GM23338 (cell line): ENCODE measurements around the gene XRN2. TPM values are rescaled to one million over a fixed set of nuclear protein-coding genes. Genes with fewer than 3 reads are reported as not detected.

Experiments used
- ATAC-seq: fragments of 200-7000 bp; cut with Tn5 transposase; 3 replicates; pipeline ENCODE4 v1.9.1; 2020
- DNase-seq: peaks from one replicate; pipeline ENCODE4 v3.0.0-alpha.2; 2015; ENCODE audit warnings: low spot score
- H2AFZ ChIP-seq: fragments of 200-600 bp; sonication (generic); 2 replicates; pipeline ENCODE4 v1.8.0; 2016; ENCODE audit warnings: antibody characterized with exemption, mild to moderate bottlenecking, moderate library complexity
- H3F3A ChIP-seq: fragments of 200-600 bp; sonication (generic); replicated peaks from 2 replicates; pipeline ENCODE4 v1.8.0; 2017; ENCODE audit warnings: antibody characterized with exemption, mixed run types, low read depth
- H3K27ac ChIP-seq: fragments of 200-600 bp; sonication (generic); 2 replicates; pipeline ENCODE4 v1.6.1; 2016; ENCODE audit warnings: low read depth
- H3K27me3 ChIP-seq: fragments of 200-600 bp; sonication (generic); 2 replicates; pipeline ENCODE4 v1.8.0; 2016; ENCODE audit warnings: mild to moderate bottlenecking, mixed run types, moderate library complexity; ENCODE audit not compliant: insufficient read depth
- H3K36me3 ChIP-seq: fragments of 200-600 bp; sonication (generic); 2 replicates; pipeline ENCODE4 v1.8.0; 2016; ENCODE audit warnings: mild to moderate bottlenecking; ENCODE audit not compliant: insufficient read depth
- H3K4me1 ChIP-seq: fragments of 200-600 bp; sonication (generic); 2 replicates; pipeline ENCODE4 v1.8.0; 2016; ENCODE audit warnings: mild to moderate bottlenecking, moderate library complexity; ENCODE audit not compliant: insufficient read depth
- H3K4me2 ChIP-seq: fragments of 200-600 bp; sonication (generic); 2 replicates; pipeline ENCODE4 v1.7.1; 2017; ENCODE audit warnings: mixed run types
- H3K4me3 ChIP-seq: fragments of 200-600 bp; sonication (generic); 2 replicates; pipeline ENCODE4 v1.6.1; 2016; ENCODE audit warnings: mixed run types
- H3K79me2 ChIP-seq: fragments of 200-600 bp; sonication (generic); replicated peaks from 2 replicates; pipeline ENCODE4 v1.8.0; 2017; ENCODE audit warnings: mild to moderate bottlenecking; ENCODE audit not compliant: insufficient read depth
- H3K9me2 ChIP-seq: fragments of 200-600 bp; sonication (generic); 2 replicates; pipeline ENCODE4 v1.8.0; 2017; ENCODE audit not compliant: insufficient read depth
- H4K20me1 ChIP-seq: fragments of 200-600 bp; sonication (generic); replicated peaks from 2 replicates; pipeline ENCODE4 v1.8.0; 2017; ENCODE audit warnings: mild to moderate bottlenecking; ENCODE audit not compliant: insufficient read depth
- H3K27ac Mint-ChIP-seq: 2 replicates; pipeline ENCODE4 v1.8.0; 2020; ENCODE audit warnings: inconsistent platforms, mild to moderate bottlenecking, moderate library complexity, mixed read lengths
- H3K27me3 Mint-ChIP-seq: 3 replicates; pipeline ENCODE4 v1.8.0; 2022; ENCODE audit warnings: low read depth, mild to moderate bottlenecking, moderate library complexity, mixed read lengths, inconsistent platforms; ENCODE audit not compliant: insufficient read depth, poor library complexity
- H3K36me3 Mint-ChIP-seq: 3 replicates; pipeline ENCODE4 v1.8.0; 2021; ENCODE audit warnings: low read depth, mild to moderate bottlenecking, inconsistent platforms, moderate library complexity, mixed read lengths
- H3K4me1 Mint-ChIP-seq: 3 replicates; pipeline ENCODE4 v1.8.0; 2020; ENCODE audit warnings: mild to moderate bottlenecking, inconsistent platforms, mixed read lengths
- H3K4me3 Mint-ChIP-seq: 3 replicates; pipeline ENCODE4 v1.8.0; 2021; ENCODE audit warnings: moderate library complexity, mild to moderate bottlenecking, inconsistent platforms, mixed read lengths
- H3K9me3 Mint-ChIP-seq: 3 replicates; pipeline ENCODE4 v1.8.0; 2020; ENCODE audit warnings: moderate library complexity, mild to moderate bottlenecking, inconsistent platforms, mixed read lengths
- CREB1 ChIP-seq: fragments of 250-450 bp; sonication (Bioruptor Pico); IDR thresholded peaks from 2 replicates; pipeline ENCODE4 v1.5.0; 2020; ENCODE audit warnings: low read depth, mild to moderate bottlenecking, moderate library complexity
- EZH2phosphoT487 ChIP-seq: fragments of 200-600 bp; sonication (generic); IDR thresholded peaks from one replicate; pipeline ENCODE4 v1.8.1; 2018; ENCODE audit warnings: antibody characterized with exemption; ENCODE audit not compliant: unreplicated experiment
- JUNB ChIP-seq: IDR thresholded peaks from one replicate; pipeline ENCODE4 v1.6.1; 2016; ENCODE audit warnings: antibody characterized with exemption; ENCODE audit not compliant: unreplicated experiment
- NANOG ChIP-seq: IDR thresholded peaks from 2 replicates; pipeline ENCODE4 v1.6.1; 2016; ENCODE audit warnings: antibody characterized with exemption, borderline replicate concordance
- ZNF331 ChIP-seq: fragments of 250-450 bp; sonication (Bioruptor Pico); IDR thresholded peaks from 2 replicates; pipeline ENCODE4 v1.5.0; 2020; ENCODE audit warnings: low read depth, mild to moderate bottlenecking, moderate library complexity
- polyA plus RNA-seq: library from polyadenylated mRNA; unstranded; fragments of >200 nt; fragmentation: Nextera tagmentation; extraction: Ambion mirVana; gene quantifications from 2 replicates; pipeline ENCODE4 v1.2.1, GENCODE V29; 2016
- total RNA-seq: library from RNA; depleted of rRNA; stranded (reverse); fragments of >200 nt; shearing (Covaris generic); gene quantifications from 2 replicates; pipeline ENCODE4 v1.2.3, GENCODE V29; 2014
- TF ChIP-seq, protein P1 (sequence below): fragments of 250-450 bp; sonication (Bioruptor Pico); IDR thresholded peaks from 2 replicates; pipeline ENCODE4 v1.5.0; 2020; ENCODE audit warnings: mild to moderate bottlenecking, moderate library complexity

Gene XRN2
- total and polyA plus RNA-seq, 2 experiments from 2014 or later = 113 to 150 TPM

GRCh38 chr20:21371193-21371592 is 68.1 kb downstream of the XRN2 start (continued):
- TF ChIP-seq, protein P1, sequence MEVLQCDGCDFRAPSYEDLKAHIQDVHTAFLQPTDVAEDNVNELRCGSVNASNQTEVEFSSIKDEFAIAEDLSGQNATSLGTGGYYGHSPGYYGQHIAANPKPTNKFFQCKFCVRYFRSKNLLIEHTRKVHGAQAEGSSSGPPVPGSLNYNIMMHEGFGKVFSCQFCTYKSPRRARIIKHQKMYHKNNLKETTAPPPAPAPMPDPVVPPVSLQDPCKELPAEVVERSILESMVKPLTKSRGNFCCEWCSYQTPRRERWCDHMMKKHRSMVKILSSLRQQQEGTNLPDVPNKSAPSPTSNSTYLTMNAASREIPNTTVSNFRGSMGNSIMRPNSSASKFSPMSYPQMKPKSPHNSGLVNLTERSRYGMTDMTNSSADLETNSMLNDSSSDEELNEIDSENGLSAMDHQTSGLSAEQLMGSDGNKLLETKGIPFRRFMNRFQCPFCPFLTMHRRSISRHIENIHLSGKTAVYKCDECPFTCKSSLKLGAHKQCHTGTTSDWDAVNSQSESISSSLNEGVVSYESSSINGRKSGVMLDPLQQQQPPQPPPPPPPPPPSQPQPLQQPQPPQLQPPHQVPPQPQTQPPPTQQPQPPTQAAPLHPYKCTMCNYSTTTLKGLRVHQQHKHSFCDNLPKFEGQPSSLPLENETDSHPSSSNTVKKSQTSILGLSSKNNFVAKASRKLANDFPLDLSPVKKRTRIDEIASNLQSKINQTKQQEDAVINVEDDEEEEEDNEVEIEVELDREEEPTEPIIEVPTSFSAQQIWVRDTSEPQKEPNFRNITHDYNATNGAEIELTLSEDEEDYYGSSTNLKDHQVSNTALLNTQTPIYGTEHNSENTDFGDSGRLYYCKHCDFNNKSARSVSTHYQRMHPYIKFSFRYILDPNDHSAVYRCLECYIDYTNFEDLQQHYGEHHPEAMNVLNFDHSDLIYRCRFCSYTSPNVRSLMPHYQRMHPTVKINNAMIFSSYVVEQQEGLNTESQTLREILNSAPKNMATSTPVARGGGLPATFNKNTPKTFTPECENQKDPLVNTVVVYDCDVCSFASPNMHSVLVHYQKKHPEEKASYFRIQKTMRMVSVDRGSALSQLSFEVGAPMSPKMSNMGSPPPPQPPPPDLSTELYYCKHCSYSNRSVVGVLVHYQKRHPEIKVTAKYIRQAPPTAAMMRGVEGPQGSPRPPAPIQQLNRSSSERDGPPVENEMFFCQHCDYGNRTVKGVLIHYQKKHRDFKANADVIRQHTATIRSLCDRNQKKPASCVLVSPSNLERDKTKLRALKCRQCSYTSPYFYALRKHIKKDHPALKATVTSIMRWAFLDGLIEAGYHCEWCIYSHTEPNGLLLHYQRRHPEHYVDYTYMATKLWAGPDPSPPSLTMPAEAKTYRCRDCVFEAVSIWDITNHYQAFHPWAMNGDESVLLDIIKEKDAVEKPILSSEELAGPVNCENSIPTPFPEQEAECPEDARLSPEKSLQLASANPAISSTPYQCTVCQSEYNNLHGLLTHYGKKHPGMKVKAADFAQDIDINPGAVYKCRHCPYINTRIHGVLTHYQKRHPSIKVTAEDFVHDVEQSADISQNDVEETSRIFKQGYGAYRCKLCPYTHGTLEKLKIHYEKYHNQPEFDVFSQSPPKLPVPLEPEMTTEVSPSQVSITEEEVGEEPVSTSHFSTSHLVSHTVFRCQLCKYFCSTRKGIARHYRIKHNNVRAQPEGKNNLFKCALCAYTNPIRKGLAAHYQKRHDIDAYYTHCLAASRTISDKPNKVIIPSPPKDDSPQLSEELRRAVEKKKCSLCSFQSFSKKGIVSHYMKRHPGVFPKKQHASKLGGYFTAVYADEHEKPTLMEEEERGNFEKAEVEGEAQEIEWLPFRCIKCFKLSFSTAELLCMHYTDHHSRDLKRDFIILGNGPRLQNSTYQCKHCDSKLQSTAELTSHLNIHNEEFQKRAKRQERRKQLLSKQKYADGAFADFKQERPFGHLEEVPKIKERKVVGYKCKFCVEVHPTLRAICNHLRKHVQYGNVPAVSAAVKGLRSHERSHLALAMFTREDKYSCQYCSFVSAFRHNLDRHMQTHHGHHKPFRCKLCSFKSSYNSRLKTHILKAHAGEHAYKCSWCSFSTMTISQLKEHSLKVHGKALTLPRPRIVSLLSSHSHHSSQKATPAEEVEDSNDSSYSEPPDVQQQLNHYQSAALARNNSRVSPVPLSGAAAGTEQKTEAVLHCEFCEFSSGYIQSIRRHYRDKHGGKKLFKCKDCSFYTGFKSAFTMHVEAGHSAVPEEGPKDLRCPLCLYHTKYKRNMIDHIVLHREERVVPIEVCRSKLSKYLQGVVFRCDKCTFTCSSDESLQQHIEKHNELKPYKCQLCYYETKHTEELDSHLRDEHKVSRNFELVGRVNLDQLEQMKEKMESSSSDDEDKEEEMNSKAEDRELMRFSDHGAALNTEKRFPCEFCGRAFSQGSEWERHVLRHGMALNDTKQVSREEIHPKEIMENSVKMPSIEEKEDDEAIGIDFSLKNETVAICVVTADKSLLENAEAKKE (CRISPR knock-in tag) = no peak
- no peak for TF ChIP-seq CREB1 (CRISPR knock-in tag)
- TF ChIP-seq NANOG = no peak
- no peak for TF ChIP-seq ZNF331 (CRISPR knock-in tag)
- TF ChIP-seq EZH2phosphoT487 = no peak
- no peak for TF ChIP-seq JUNB

DNA sequence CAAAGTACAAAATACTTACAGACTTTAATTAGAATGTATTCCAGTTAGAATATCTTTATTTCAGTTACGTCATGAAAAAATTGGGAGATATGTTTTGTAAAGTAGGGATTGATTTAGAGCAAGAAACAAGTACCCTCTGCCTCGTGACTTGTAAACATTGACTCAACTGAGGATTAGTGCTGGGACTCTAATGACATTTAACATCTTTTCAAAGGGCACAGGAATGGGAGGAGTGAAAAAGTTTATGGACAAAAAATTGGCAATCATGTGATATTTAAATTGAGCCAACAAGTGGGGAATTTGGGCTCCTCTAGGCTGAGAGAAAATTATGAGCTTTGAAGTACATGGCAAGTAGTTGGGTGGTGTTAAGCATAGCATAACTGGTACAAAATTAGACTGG is 68.9 kb downstream of the XRN2 start:
- peaks cover 3% of the 10 kb centered on the region for H3K27me3 Mint-ChIP-seq
- Histone ChIP-seq H3K4me2 (no peak overlapping the region), H3K79me2 (peaks cover 83% of the 10 kb centered on the region), H3K9me2 (no peaks in the 10 kb centered on the region), H3K4me1 (no peaks in the 10 kb centered on the region; the same call in 1 of the 2 replicates), H3K4me3 (no peak overlapping the region), H4K20me1 (peaks cover 17% of the 10 kb centered on the region), H3K36me3 (peaks cover 15% of the 10 kb centered on the region), H3F3A (no peaks in the 10 kb centered on the region), H3K27me3 (no peaks in the 10 kb centered on the region), H3K27ac (no peak overlapping the region), H2AFZ (no peak overlapping the region)
- no peak for TF ChIP-seq NANOG
- no peak overlapping the region for H3K27ac Mint-ChIP-seq
- DNase-seq (no peak), ATAC-seq (no peak)
- H3K36me3 Mint-ChIP-seq = peaks cover 38% of the 10 kb centered on the region
- no peak overlapping the region for H3K4me3 Mint-ChIP-seq
- H3K4me1 Mint-ChIP-seq = peaks cover 9% of the 10 kb centered on the region
- H3K9me3 Mint-ChIP-seq = no peaks in the 10 kb centered on the region
